Stomach smooth muscle (tissue), 2 donors: Measurements from ENCODE around the gene TSTD1.
A peak's percentile ranks its signal among the peaks of the same experiment; 100 is the strongest.
"Not testable (repeated sequence)": the region's sequence is repeated elsewhere in the genome, so short reads cannot be mapped to it uniquely, and the experiment has no call there.

Experiments
- H3K27ac ChIP-seq: one replicate; pipeline ENCODE4 v1.7.0; 2013; ENCODE audit warnings: mild to moderate bottlenecking, low read length, inconsistent platforms
- H3K27me3 ChIP-seq, 2 donors: one replicate each; pipeline ENCODE4 v1.7.0; 2013; ENCODE audit warnings: low read length in 2 of 2; ENCODE audit not compliant: insufficient read depth in 2 of 2, control insufficient read depth in 1 of 2
- H3K36me3 ChIP-seq, 2 donors: one replicate each; pipeline ENCODE4 v1.7.0; 2013; ENCODE audit warnings: low read length in 2 of 2; ENCODE audit not compliant: control insufficient read depth in 2 of 2, insufficient read depth in 2 of 2
- H3K4me1 ChIP-seq: one replicate; pipeline ENCODE4 v1.7.0; 2013; ENCODE audit warnings: low read length; ENCODE audit not compliant: control insufficient read depth, insufficient read depth
- H3K4me3 ChIP-seq, 2 donors: one replicate each; pipeline ENCODE4 v1.7.0; 2013; ENCODE audit warnings: low read length in 2 of 2
- H3K9ac ChIP-seq, 2 donors: one replicate each; pipeline ENCODE4 v1.7.0; 2013; ENCODE audit warnings: low read length in 2 of 2, mild to moderate bottlenecking in 1 of 2
- H3K9me3 ChIP-seq, 2 donors: one replicate each; pipeline ENCODE4 v1.7.0; 2013; ENCODE audit warnings: low read length in 2 of 2; ENCODE audit not compliant: control insufficient read depth in 2 of 2
- donor health status: healthy.
- donor health status: Pancreatic carcinoma.

TSTD1 gene

DNA sequence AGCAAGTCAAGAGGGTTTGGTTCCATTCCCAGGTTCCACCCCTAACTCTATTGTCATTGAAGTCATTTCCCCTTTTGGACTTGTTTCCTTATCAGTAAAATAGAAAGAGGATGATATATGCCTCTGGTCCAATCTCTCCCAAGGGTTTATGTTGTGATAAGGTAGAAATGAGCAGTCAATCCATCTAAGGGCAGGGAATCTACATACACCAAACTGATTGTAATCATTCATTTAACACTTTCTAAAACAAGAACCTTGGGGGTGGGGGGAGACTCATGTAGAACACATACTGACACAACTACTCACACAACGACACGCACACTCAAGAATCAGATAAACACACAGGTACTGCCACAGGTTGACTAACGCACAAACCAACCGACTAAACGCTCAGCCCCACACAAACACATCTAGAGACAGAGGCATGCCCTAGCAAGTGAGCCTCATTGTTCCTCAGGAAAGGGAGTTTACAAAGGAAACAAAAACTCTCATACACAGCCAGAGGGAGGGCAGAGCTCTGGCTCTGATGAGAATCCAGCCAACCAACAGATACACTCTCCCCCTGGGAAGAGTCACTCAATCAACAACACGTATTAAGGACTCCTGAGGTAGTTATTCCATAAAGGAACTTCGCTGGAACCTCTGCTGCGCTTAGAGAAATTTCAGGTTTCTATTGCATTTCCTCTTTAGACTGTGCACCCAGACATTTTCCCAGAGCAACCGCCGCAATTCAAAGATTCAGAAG, 18.8 kb downstream of the TSTD1 start:
- Histone ChIP-seq H3K4me1 (peaks cover 9% of the 10 kb centered on the region), H3K9ac (peak overlapping the region in 1 of 2 donors; percentile 21), H3K27me3 (peaks cover 13 to 17% of the 10 kb centered on the region in 2 donors), H3K36me3 (no peaks in the 10 kb centered on the region), H3K9me3 (no peaks in the 10 kb centered on the region), H3K27ac (peak overlapping the region; percentile 31), H3K4me3 (peak overlapping the region; percentile 59 to 70)

DNA sequence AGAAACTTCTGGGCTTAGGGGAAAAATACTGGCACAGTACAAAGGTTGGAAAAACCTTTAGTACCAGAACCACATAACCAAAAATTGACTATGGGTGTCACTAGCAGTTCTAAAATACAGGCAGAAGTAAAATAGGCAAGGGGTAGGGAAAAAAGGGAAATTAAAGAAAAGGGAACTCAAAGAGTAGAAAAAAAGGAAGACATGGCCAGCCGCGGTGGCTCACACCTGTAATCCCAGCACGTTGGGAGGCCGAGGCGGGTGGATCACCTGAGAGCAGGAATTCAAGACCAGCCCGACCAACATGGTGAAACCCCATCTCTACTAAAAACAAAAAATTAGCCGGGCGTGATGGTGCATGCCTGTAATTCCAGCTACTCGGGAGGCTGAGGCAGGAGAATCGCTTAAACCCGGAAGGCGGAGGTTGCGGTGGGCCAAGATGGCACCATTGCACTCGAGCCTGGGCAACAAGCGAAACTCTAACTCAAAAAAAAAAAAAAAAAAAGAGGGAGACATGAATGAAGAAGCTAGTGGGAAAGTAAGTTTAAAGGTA, 19.6 kb downstream of the TSTD1 start:
- H3K9ac ChIP-seq = not testable (repeated sequence)
- peaks cover 13 to 17% of the 10 kb centered on the region in 2 donors for H3K27me3 ChIP-seq

DNA sequence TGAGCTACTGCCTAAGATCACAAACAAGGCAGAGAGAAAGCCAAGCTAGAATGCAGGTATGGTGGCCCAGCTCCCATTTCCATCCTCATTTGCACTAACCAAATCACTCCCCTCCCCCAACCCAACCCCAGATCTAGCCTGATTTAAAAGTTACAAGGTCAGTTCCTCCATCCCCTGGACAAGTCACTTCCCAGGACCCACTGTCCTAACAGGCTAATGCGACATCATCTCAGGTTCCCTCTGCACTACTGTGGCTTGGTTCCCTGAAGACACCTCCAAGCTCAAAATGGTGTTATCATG, 20.2 kb downstream of the TSTD1 start:
- Histone ChIP-seq H3K36me3 (no peaks in the 10 kb centered on the region), H3K27me3 (peaks cover 13 to 17% of the 10 kb centered on the region in 2 donors), H3K9me3 (no peaks in the 10 kb centered on the region), H3K27ac (no peak overlapping the region), H3K4me1 (peaks cover 14% of the 10 kb centered on the region), H3K9ac (no peak overlapping the region), H3K4me3 (no peak overlapping the region)

More for the DNA sequence above, 19.6 kb downstream of the TSTD1 start:
- not testable (repeated sequence) for H3K27ac ChIP-seq, H3K4me3 ChIP-seq, H3K36me3 ChIP-seq, H3K9me3 ChIP-seq
- H3K4me1 ChIP-seq = peaks cover 11% of the 10 kb centered on the region

DNA sequence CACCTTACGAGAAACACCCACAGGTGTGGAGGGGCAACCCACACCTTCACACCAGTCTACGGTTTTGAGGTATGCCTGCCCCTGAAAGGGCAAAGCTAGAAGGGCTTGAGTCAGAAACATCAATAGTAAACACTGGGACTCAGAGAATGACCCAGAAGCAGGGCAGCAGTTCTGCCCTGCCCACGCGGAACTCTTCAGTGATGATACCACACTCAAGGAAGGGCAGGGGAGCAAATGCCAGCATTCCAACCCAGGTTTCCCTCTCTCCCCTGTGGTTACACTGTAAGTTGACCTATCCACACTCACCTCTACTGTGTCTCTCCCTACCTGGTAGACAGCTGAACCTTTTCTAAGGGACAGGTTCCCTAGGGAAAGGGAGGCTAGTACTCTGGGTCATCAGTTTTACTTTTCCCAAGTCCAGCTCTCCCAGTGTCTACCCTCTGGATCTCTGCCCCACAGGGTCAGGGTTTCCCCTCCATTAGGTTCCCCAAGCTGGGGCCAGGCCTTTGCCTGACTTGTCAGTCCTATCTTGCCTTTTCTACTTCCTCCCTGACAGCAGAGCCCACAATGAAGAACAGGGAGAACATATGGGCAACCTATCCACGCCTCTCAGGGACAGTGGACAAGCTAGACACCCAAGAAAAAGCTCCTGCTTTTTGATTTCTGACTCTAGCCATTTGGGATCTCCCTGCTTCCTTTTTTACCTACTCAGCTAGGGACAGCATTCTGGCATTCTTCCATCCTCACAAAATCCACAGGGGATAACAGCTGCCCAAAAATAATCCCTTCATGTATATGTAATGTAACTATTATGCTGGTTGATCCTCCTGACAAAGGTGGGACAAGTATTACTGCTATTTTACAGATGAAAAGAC, 20.8 kb downstream of the TSTD1 start:
- no peak overlapping the region for H3K4me3 ChIP-seq

DNA sequence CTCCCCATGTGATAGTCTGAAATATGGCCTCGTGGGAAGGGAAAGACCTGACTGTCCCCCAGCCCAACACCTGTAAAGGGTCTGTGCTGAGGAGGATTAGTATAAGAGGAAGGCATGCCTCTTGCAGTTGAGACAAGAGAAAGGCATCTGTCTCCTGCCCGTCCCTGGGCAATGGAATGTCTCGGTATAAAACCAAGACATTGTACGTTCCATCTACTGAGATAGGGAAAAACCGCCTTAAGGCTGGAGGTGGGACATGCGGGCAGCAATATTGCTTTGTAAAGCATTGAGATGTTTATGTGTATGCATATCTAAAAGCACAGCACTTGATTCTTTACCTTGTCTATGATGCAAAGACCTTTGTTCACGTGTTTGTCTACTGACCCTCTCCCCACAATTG, 21.6 kb downstream of the TSTD1 start:
- not testable (repeated sequence) for H3K9ac ChIP-seq, H3K4me3 ChIP-seq, H3K36me3 ChIP-seq, H3K9me3 ChIP-seq, H3K27ac ChIP-seq
- Histone ChIP-seq H3K4me1 (peaks cover 15% of the 10 kb centered on the region), H3K27me3 (peaks cover 13 to 17% of the 10 kb centered on the region in 2 donors)

More for the DNA sequence above, 20.8 kb downstream of the TSTD1 start:
- H3K27ac ChIP-seq = no peak overlapping the region
- no peak overlapping the region for H3K9ac ChIP-seq
- H3K27me3 ChIP-seq = peaks cover 13 to 17% of the 10 kb centered on the region in 2 donors
- H3K36me3 ChIP-seq = no peaks in the 10 kb centered on the region
- peaks cover 15% of the 10 kb centered on the region for H3K4me1 ChIP-seq
- no peaks in the 10 kb centered on the region for H3K9me3 ChIP-seq

DNA sequence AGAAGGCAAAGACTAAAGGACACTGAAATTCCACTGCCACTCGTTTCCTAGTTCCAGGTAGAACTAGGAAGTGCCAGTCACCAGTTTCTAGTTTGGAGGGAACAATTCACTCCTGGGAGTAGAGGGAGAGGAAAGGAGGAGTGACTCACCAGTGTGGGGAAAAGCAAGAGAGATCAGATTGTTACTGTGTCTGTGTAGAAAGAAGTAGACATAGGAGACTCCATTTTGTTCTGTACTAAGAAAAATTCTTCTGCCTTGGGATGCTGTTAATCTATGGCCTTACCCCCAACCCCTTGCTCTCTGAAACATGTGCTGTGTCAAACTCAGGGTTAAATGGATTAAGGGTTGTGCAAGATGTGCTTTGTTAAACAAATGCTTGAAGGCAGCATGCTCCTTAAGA, 22.1 kb downstream of the TSTD1 start:
- H3K36me3 ChIP-seq, H3K4me3 ChIP-seq, H3K27ac ChIP-seq, H3K9me3 ChIP-seq, H3K9ac ChIP-seq: not testable (repeated sequence)
- peaks cover 12 to 13% of the 10 kb centered on the region in 2 donors for H3K27me3 ChIP-seq
- peaks cover 15% of the 10 kb centered on the region for H3K4me1 ChIP-seq

DNA sequence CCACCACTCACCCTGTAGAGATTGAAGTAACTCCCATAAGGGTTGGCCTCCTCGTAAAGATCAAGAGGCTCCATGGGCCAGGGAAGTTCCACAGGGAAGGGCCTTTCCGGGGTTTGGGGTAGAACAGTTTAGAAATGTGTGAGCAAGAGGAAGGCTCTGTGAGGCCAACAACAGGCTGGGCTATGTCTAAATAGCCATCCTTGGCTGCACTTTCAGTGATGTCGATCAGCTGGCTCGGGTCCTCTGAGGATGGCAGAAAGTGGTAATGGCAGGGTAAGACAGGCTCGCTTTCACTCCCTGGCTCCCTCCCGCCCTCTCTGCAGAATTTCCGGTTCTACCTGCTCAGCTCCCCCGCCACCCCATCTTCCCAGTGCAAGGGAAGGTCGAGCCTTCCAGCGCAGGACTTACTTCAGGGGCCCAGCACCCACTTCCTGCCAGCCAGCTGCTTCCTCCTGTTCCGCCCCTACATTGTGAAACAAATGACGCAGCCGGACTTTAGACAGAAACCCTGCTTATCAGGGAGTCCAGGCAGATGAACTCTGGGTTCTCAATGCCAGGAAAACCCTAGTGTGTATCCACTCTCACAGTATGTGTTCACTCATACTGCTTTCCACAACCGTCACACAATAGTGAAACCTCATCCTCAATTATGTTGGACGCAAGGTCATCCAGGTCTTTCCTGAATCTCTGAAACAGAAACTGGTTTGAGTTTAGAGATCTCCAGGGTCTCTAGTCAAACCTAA, 25.1 kb downstream of the TSTD1 start:
- Histone ChIP-seq H3K4me1 (peaks cover 6% of the 10 kb centered on the region), H3K9ac (peak overlapping the region in 1 of 2 donors; percentile 27), H3K27me3 (no peaks in the 10 kb centered on the region), H3K36me3 (no peaks in the 10 kb centered on the region), H3K4me3 (peak overlapping the region in 1 of 2 donors; percentile 8), H3K27ac (peak overlapping the region; percentile 53), H3K9me3 (no peaks in the 10 kb centered on the region)

DNA sequence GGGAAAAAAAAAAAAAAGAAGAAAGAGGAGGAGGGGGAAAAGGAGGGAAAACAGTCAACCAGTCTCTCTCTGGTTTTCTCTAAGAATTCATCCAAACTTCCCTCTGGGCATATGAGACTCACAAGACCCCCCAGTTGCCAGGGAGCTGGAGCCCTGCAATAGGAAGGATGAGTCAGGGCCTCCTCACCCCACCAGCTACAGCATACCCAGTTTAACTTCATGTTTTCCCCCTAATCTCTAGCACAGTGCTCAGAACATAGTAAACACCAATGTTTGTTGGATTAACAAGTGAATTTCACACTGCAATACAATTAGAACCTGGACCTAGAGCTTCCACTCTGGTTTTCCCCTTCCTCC, 25.7 kb downstream of the TSTD1 start:
- no peak overlapping the region for H3K4me3 ChIP-seq
- peak overlapping the region; percentile 53 for H3K27ac ChIP-seq

DNA sequence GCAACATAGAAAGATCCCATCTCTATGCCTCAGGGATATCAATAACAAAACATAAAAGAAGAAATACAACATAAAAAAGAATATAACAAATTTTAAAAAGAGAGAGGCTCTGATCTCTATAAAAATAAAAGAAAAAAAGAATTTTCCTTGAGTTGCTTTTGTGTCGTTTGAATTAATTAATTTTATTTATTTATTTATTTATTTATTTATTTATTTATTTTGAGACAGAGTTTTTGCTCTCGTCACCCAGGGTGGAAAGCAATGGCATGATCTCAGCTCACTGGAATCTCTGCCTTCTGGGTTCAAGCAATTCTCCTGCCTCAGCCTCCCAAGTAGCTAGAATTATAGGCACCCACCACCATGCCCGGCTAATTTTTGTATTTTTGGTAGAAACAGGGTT, 26.3 kb downstream of the TSTD1 start:
- Histone ChIP-seq H3K9me3 (no peaks in the 10 kb centered on the region), H3K27me3 (no peaks in the 10 kb centered on the region), H3K9ac (no peak overlapping the region), H3K36me3 (no peaks in the 10 kb centered on the region), H3K4me3 (no peak overlapping the region), H3K27ac (no peak overlapping the region), H3K4me1 (peaks cover 6% of the 10 kb centered on the region)

More for the DNA sequence above, 25.7 kb downstream of the TSTD1 start:
- no peaks in the 10 kb centered on the region for H3K36me3 ChIP-seq
- peak overlapping the region in 1 of 2 donors; percentile 27 for H3K9ac ChIP-seq
- H3K9me3 ChIP-seq = no peaks in the 10 kb centered on the region
- H3K27me3 ChIP-seq = no peaks in the 10 kb centered on the region
- peaks cover 6% of the 10 kb centered on the region for H3K4me1 ChIP-seq

DNA sequence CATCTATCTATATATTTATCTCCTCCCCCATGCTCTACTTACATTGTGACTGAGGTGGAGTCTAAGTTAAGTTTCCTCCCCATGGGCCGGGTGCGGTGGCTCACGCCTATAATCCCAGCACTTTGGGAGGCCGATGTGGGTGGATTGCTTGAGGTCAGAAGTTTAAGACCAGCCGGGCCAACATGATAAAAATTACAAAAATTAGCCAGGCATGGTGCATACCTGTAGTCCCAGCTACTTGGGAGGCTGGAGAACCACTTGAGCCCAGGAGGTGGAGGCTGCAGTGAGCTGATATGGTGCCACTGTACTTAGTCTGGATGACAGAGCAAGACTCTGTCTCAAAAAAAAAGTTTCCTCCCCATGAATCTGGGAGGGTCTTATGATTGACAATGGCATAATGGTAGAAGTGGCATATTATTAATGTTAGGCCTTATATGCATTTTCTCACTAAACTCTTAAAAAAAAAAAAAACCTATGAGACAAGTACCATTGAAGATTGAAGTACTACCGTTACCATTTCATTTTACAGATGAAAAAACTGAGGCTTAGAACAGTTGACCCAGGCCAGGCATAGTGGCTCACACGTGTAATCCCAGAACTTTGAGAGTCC, 29.1 kb downstream of the TSTD1 start:
- no peaks in the 10 kb centered on the region for H3K9me3 ChIP-seq
- no peak overlapping the region for H3K27ac ChIP-seq
- no peaks in the 10 kb centered on the region for H3K36me3 ChIP-seq
- no peaks in the 10 kb centered on the region for H3K27me3 ChIP-seq
- no peak overlapping the region for H3K9ac ChIP-seq
- H3K4me1 ChIP-seq = peaks cover 6% of the 10 kb centered on the region
- H3K4me3 ChIP-seq = no peak overlapping the region
